Measurements from ENCODE around the gene FHOD1. TPM values are rescaled to one million over a fixed set of nuclear protein-coding genes. Genes with fewer than 3 reads are reported as not detected.
A peak's percentile ranks its signal among the peaks of the same experiment; 100 is the strongest.

FHOD1 gene
- total RNA-seq, 1 experiment from 2014 or later: 58.2 TPM

GRCh38 chr16:67281536-67282446 lies 34.5 kb upstream of the FHOD1 start:
- no peak for DNase-seq
- Histone ChIP-seq H3K9me3 (ENCODE audit: insufficient read depth, low read depth) (no peaks in the 10 kb centered on the region), H2AFZ (no peak overlapping the region), H3K4me3 (no peak overlapping the region), H3K27ac (no peak overlapping the region), H3K36me3 (ENCODE audit: low read depth) (no peaks in the 10 kb centered on the region), H3K79me2 (ENCODE audit: low read depth) (peaks cover 13% of the 10 kb centered on the region; the same call in 1 of the 2 replicates), H3K27me3 (ENCODE audit: insufficient read depth, low read depth) (no peaks in the 10 kb centered on the region), H4K20me1 (ENCODE audit: insufficient read depth) (no peaks in the 10 kb centered on the region), H3K4me2 (no peak overlapping the region), H3K9me2 (ENCODE audit: insufficient read depth) (no peaks in the 10 kb centered on the region), H3K4me1 (replicated peaks; ENCODE audit: insufficient read depth) (peaks cover 24% of the 10 kb centered on the region), H3F3A (ENCODE audit: insufficient read depth, low read depth) (peaks cover 24% of the 10 kb centered on the region)
- ChIA-PET POLR2A (ENCODE audit: unreplicated experiment) (interaction anchor here (0.6 kb wide), 3 partner anchors 97 to 601 kb away, joined by 3 to 7 read pairs (median 4); no protein-coding TSS in a partner anchor), CTCF (interaction anchor here (0.6 kb wide), 2 partner anchors 21 to 34 kb away, joined by 3 read pairs; no protein-coding TSS in a partner anchor)
- intact Hi-C loops (cut with micrococcal nuclease; ENCODE audit: unreplicated experiment): no loop called here
- TF ChIP-seq CTCF (conservative IDR thresholded peaks at IDR 0.05) (no peak), EZH2 (IDR thresholded peaks at IDR 0.05; ENCODE audit: low read depth) (no peak)
- no TSS peak for BruUV-seq (replicated peaks)

GRCh38 chr16:67280090-67281015 lies 33.1 kb upstream of the FHOD1 start:
- peaks cover 31% of the 10 kb centered on the region for H3K4me1 ChIP-seq (replicated peaks; ENCODE audit: insufficient read depth)
- ChIA-PET POLR2A (ENCODE audit: unreplicated experiment) (interaction anchor here (0.6 kb wide), 2 partner anchors 9 to 33 kb away, joined by 3 to 6 read pairs; partner anchors contain the start of gene FHOD1), CTCF (interaction anchor here (0.7 to 0.9 kb wide), 3 partner anchors 21 to 310 kb away, joined by 3 to 6 read pairs (median 6); no protein-coding TSS in a partner anchor)
- H3K9me3 ChIP-seq (ENCODE audit: insufficient read depth, low read depth): no peaks in the 10 kb centered on the region
- no TSS peak for BruUV-seq (replicated peaks)
- intact Hi-C loops (cut with micrococcal nuclease; ENCODE audit: unreplicated experiment): no loop called here
- no peak for TF ChIP-seq CTCF (conservative IDR thresholded peaks at IDR 0.05)
- TF ChIP-seq EZH2 (IDR thresholded peaks at IDR 0.05; ENCODE audit: low read depth): no peak
- peak overlapping the region; percentile 93 for H3K4me2 ChIP-seq
- peaks cover 2% of the 10 kb centered on the region; the same call in 1 of the 2 replicates for H3K36me3 ChIP-seq (ENCODE audit: low read depth)
- H3K9me2 ChIP-seq (ENCODE audit: insufficient read depth): no peaks in the 10 kb centered on the region
- DNase-seq: no peak
- no peak overlapping the region for H2AFZ ChIP-seq
- no peak overlapping the region for H3K27ac ChIP-seq
- peak overlapping the region; percentile 75; the same call in 1 of the 2 replicates for H3K4me3 ChIP-seq
- no peaks in the 10 kb centered on the region for H4K20me1 ChIP-seq (ENCODE audit: insufficient read depth)
- peaks cover 38% of the 10 kb centered on the region for H3F3A ChIP-seq (ENCODE audit: insufficient read depth, low read depth)
- no peaks in the 10 kb centered on the region for H3K27me3 ChIP-seq (ENCODE audit: insufficient read depth, low read depth)
- peaks cover 23% of the 10 kb centered on the region; the same call in 1 of the 2 replicates for H3K79me2 ChIP-seq (ENCODE audit: low read depth)

All from PC-9 (cell line).